Hair follicle dermal papilla cell (primary cell): ENCODE measurements around the gene OR14I1. TPM values are rescaled to one million over a fixed set of nuclear protein-coding genes. Genes with fewer than 3 reads are reported as not detected.

Experiments
- small RNA-seq: library from RNA; depleted of rRNA; stranded (forward); fragments of <200 nt; gene quantifications from one replicate; pipeline ENCODE3, GENCODE V24; 2012
- total RNA-seq: library from RNA; depleted of rRNA; stranded (reverse); fragments of >200 nt; gene quantifications from 2 replicates; pipeline ENCODE4 v1.2.3, GENCODE V29; 2012

The OR14I1 gene
- total RNA-seq, result not detected in 2 replicates

DNA sequence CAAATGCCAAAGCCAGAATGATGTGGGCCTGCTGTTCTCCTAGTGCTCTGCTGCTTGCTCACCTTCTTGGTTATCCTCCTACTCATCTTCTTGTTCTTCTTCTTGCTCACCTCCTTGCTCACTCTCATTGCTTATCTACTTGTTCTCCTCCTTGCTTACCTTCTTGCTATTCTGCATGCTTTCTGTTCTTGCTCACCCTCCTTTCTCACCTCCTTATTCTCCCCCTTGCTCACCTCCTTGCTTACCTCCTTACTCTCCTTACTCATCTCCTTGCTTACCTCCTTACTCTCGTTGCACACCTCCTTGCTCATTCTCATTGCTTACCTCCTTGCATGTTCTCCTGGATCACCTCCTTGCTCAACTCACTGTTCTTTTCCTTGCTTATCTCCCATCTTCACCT lies at the start of gene OR14I1:
Gene OR14I1, minus strand, starts transcription at position 53 of the 400 bp plus-strand sequence.

DNA sequence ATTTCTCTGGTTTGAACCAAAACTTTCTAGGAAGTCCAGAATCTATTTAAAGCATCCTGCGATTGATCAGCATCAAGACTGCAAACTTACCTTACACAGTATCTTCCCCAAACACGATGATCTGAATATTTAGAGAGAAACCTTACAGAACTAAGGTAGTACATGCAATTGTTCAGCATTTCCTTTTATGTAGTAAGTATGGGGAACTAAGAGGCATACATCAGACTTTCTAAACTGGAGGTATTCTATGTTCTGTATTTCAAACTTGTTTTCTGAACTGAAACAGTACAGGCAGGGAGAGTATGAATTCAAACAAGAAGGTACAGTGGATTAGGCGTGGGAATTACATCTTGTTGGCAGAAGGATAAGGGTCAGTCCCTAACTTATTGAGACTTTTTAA lies 47.2 kb downstream of the OR14I1 start, which contains the start of gene OR2T27:
Gene OR2T27, minus strand, starts transcription at position 175 of the 400 bp plus-strand sequence. CDS start 4,644 bp downstream, outside the sequence.

Small RNA genes within 50 kb of the gene (small RNA-seq; reads per million reads assigned to genes)
- not detected for gene AHCYP8

Other genes starting within 250 kb of the OR14I1 start
- gene OR2T3, start 229.4 kb downstream of the OR14I1 start, total RNA-seq, result not detected in 2 replicates
- not detected in 2 replicates for gene OR2T5, start 214.2 kb downstream of the OR14I1 start, total RNA-seq
- gene OR2G6, start 194.7 kb downstream of the OR14I1 start, total RNA-seq, result not detected in 2 replicates
- not detected in 2 replicates for gene OR2T29, start 140.0 kb downstream of the OR14I1 start, total RNA-seq
- gene OR2T34, start 128.0 kb downstream of the OR14I1 start, total RNA-seq, result not detected in 2 replicates
- gene OR2T10, start 105.1 kb downstream of the OR14I1 start, total RNA-seq, result not detected in 2 replicates
- gene OR2T11, start 67.7 kb downstream of the OR14I1 start, total RNA-seq, result not detected in 2 replicates
- not detected in 2 replicates for gene OR2T35, start 57.5 kb downstream of the OR14I1 start, total RNA-seq
- gene OR2T27, start 47.2 kb downstream of the OR14I1 start, total RNA-seq, result not detected in 2 replicates
- gene LYPD8, start 53.0 kb upstream of the OR14I1 start, total RNA-seq, result not detected in 2 replicates
- 30.8 and 31.1 TPM in 2 replicates for gene SH3BP5L, start 123.1 kb upstream of the OR14I1 start, total RNA-seq
- gene ZNF672, start 135.5 kb upstream of the OR14I1 start, total RNA-seq, result 20.8 and 23.2 TPM in 2 replicates
- 10.1 and 12.0 TPM in 2 replicates for gene ZNF692, start 156.3 kb upstream of the OR14I1 start, total RNA-seq
- 3.3 and 4.7 TPM in 2 replicates for gene PGBD2, start 203.5 kb upstream of the OR14I1 start, total RNA-seq